Measurements from ENCODE around the gene OSBPL8.
"Not testable (repeated sequence)": the region's sequence is repeated elsewhere in the genome, so short reads cannot be mapped to it uniquely, and the experiment has no call there.

Gene OSBPL8

DNA sequence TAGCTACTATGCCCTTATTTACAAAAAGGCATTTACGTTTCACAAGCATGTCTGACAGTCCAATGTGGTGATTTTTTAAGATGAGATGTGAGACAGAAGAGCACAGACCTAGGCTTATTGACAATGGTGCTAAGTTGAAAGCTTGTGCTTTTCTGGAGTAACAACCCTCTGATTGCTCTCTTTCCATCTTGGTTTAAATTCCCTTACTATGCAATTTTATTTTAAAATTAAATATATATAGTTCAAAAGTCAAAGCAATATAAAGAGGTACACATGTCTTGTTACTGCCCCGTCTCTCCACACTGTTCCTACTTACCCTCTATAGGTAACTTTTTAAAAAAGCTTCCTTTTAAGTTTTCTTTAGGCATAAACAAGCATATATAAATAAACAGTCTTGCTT is 172.0 kb downstream of the OSBPL8 start:
- Histone ChIP-seq H3K9ac (ENCODE audit: insufficient read length, low read depth) (no peak overlapping the region), H3K9me3 (ENCODE audit: insufficient read depth, low read length) (no peaks in the 10 kb centered on the region), H3K27me3 (ENCODE audit: insufficient read depth, insufficient read length) (no peaks in the 10 kb centered on the region), H3K4me1 (ENCODE audit: insufficient read depth, insufficient read length) (no peaks in the 10 kb centered on the region), H3K36me3 (ENCODE audit: insufficient read depth, insufficient read length, low read length) (peaks cover 31% of the 10 kb centered on the region), H3K4me3 (ENCODE audit: insufficient read length, low read depth) (no peak overlapping the region)
- TF ChIP-seq SUZ12 (IDR thresholded peaks at IDR 0.05; ENCODE audit: extremely low read depth, insufficient read depth, insufficient read length) = no peak
- no peak for TF ChIP-seq ZNF274 (IDR thresholded peaks at IDR 0.05; ENCODE audit: low read depth, low read length)
- TF ChIP-seq YY1 (IDR thresholded peaks at IDR 0.05; ENCODE audit: insufficient read depth, insufficient read length) = no peak
- DNase-seq (ENCODE audit: low read depth, low spot score) = no peak

DNA sequence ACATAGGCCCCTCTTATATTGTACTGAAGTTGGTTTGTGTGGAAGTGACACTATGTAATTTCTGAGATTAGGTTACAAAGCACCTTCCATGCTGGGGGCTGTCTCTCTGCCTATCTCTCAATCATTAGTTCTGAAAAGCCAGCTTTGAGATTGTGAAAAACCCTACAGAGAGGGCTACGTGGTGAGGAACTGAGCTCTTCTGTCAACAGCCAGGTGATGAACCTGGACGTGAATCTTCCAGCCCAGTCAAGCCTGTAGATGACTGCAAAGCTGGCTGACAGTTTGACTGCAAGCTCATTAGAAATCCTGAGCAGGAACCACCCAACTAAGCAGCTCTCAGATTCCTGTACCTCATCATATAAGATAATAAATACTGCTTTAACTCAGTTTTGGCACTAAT is 175.0 kb downstream of the OSBPL8 start:
- no peak for DNase-seq (ENCODE audit: low read depth, low spot score)
- TF ChIP-seq SUZ12 (IDR thresholded peaks at IDR 0.05; ENCODE audit: extremely low read depth, insufficient read depth, insufficient read length) (no peak), YY1 (IDR thresholded peaks at IDR 0.05; ENCODE audit: insufficient read depth, insufficient read length) (no peak), ZNF274 (IDR thresholded peaks at IDR 0.05; ENCODE audit: low read depth, low read length) (no peak)
- Histone ChIP-seq H3K9ac (ENCODE audit: insufficient read length, low read depth) (no peak overlapping the region), H3K4me1 (ENCODE audit: insufficient read depth, insufficient read length) (no peaks in the 10 kb centered on the region), H3K9me3 (ENCODE audit: insufficient read depth, low read length) (no peaks in the 10 kb centered on the region), H3K4me3 (ENCODE audit: insufficient read length, low read depth) (no peak overlapping the region), H3K27me3 (ENCODE audit: insufficient read depth, insufficient read length) (no peaks in the 10 kb centered on the region), H3K36me3 (ENCODE audit: insufficient read depth, insufficient read length, low read length) (peaks cover 27% of the 10 kb centered on the region)

DNA sequence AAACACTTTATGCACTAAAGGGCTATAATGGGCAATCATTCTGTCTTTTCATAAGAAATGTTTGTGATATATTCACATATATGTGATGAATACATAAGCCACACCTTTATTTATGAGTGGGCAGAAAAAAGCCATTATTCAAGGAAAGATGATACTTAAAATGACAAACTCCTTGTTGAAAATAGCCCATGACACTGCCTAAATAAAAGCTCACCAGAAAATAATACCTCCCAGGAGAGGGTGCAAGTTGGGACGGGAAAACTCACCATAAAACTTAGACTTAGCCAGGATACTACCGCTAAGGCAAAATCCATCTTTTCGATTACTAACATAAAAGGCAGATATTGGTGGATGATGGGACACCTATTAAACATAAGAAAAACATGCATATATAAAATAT is 175.6 kb downstream of the OSBPL8 start:
- Histone ChIP-seq H3K36me3 (ENCODE audit: insufficient read depth, insufficient read length, low read length) (peaks cover 25% of the 10 kb centered on the region), H3K4me1 (ENCODE audit: insufficient read depth, insufficient read length) (no peaks in the 10 kb centered on the region), H3K9ac (ENCODE audit: insufficient read length, low read depth) (no peak overlapping the region), H3K9me3 (ENCODE audit: insufficient read depth, low read length) (no peaks in the 10 kb centered on the region), H3K27me3 (ENCODE audit: insufficient read depth, insufficient read length) (no peaks in the 10 kb centered on the region), H3K4me3 (ENCODE audit: insufficient read length, low read depth) (no peak overlapping the region)
- TF ChIP-seq YY1 (IDR thresholded peaks at IDR 0.05; ENCODE audit: insufficient read depth, insufficient read length) (no peak), ZNF274 (IDR thresholded peaks at IDR 0.05; ENCODE audit: low read depth, low read length) (no peak), SUZ12 (IDR thresholded peaks at IDR 0.05; ENCODE audit: extremely low read depth, insufficient read depth, insufficient read length) (no peak)
- no peak for DNase-seq (ENCODE audit: low read depth, low spot score)

DNA sequence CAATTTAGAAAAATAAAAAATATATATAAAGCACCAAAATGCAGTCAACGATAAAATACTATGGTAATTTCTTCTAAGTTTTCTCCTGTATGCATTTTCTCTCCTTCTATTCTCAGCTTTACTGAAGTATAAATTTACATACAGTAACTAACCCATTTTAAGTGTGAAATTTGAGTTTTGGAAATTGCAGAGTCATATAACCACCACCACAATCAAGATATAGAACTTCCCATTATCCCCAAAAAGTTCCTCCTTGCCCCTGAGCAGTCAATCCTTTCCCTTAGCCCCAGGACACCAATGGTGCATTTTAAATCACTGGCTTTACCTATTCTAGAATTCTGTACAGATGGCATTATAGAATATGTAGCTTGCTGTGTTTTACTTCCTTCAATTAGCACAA is 180.3 kb downstream of the OSBPL8 start:
- Histone ChIP-seq H3K9ac (ENCODE audit: insufficient read length, low read depth) (no peak overlapping the region), H3K27me3 (ENCODE audit: insufficient read depth, insufficient read length) (no peaks in the 10 kb centered on the region), H3K4me3 (ENCODE audit: insufficient read length, low read depth) (no peak overlapping the region), H3K4me1 (ENCODE audit: insufficient read depth, insufficient read length) (no peaks in the 10 kb centered on the region), H3K36me3 (ENCODE audit: insufficient read depth, insufficient read length, low read length) (peaks cover 36% of the 10 kb centered on the region), H3K9me3 (ENCODE audit: insufficient read depth, low read length) (no peaks in the 10 kb centered on the region)
- DNase-seq (ENCODE audit: low read depth, low spot score) = no peak
- TF ChIP-seq ZNF274 (IDR thresholded peaks at IDR 0.05; ENCODE audit: low read depth, low read length) (no peak), YY1 (IDR thresholded peaks at IDR 0.05; ENCODE audit: insufficient read depth, insufficient read length) (no peak), SUZ12 (IDR thresholded peaks at IDR 0.05; ENCODE audit: extremely low read depth, insufficient read depth, insufficient read length) (no peak)

DNA sequence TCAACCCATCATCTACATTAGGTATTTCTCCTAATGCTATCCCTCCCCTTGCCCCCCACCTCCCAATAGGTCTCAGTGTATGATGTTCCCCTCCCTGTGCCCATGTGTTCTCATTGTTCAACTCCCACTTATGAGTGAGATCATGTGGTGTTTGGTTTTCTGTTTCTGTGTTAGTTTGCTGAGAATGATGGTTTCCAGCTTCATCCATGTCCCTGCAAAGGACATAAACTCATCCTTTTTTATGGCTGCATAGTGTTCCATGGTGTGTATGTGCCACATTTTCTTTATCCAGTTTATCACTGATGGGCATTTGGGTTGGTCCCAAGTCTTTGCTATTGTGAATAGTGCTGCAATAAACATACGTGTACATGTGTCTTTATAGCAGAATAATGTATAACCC is 182.7 kb downstream of the OSBPL8 start:
- H3K9ac ChIP-seq (ENCODE audit: insufficient read length, low read depth); DNase-seq (ENCODE audit: low read depth, low spot score); H3K27me3 ChIP-seq (ENCODE audit: insufficient read depth, insufficient read length); H3K4me1 ChIP-seq (ENCODE audit: insufficient read depth, insufficient read length); H3K9me3 ChIP-seq (ENCODE audit: insufficient read depth, low read length); H3K4me3 ChIP-seq (ENCODE audit: insufficient read length, low read depth): not testable (repeated sequence)
- H3K36me3 ChIP-seq (ENCODE audit: insufficient read depth, insufficient read length, low read length) = peaks cover 38% of the 10 kb centered on the region

DNA sequence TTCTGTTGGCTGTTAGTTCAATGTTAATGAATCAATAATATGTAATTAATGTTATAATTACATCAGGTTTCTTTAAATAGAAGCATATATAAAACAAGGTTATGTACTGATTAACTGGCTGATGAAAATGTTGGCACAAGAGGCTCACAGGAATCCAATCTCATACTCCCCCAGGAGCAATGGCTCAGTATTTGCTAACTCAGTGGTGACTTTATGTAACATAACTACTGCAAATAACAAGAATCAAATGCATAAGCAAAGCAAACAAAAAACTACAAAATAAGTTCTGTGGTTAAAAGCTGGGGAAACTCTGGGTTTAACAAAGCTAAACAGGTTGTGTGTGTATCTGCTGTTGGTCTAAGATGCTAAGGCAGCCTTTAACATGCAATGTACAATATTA is 183.6 kb downstream of the OSBPL8 start:
- Histone ChIP-seq H3K4me1 (ENCODE audit: insufficient read depth, insufficient read length) (no peaks in the 10 kb centered on the region), H3K36me3 (ENCODE audit: insufficient read depth, insufficient read length, low read length) (peaks cover 38% of the 10 kb centered on the region), H3K27me3 (ENCODE audit: insufficient read depth, insufficient read length) (no peaks in the 10 kb centered on the region)

DNA sequence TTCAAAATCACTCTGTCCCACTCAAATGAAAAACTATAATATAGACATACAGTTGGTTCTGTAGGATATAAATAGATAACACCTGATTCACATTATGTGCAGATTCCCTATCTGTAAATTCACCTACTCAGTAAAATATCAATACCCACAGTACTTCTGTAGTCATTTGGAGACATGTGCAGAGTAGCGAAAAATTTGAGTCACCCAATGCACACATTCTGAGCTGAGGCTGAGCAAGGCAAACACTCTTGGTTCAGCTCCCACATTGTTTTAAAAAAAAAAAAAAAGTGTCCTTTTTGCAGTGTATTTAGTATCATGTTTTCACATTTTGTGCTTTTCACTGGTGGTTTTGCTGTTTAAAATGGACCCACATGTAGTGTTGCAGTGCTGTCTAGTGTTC is 184.1 kb downstream of the OSBPL8 start:
- TF ChIP-seq YY1 (IDR thresholded peaks at IDR 0.05; ENCODE audit: insufficient read depth, insufficient read length) = no peak
- TF ChIP-seq SUZ12 (IDR thresholded peaks at IDR 0.05; ENCODE audit: extremely low read depth, insufficient read depth, insufficient read length) = no peak
- TF ChIP-seq ZNF274 (IDR thresholded peaks at IDR 0.05; ENCODE audit: low read depth, low read length) = no peak
- no peaks in the 10 kb centered on the region for H3K9me3 ChIP-seq (ENCODE audit: insufficient read depth, low read length)
- no peaks in the 10 kb centered on the region for H3K27me3 ChIP-seq (ENCODE audit: insufficient read depth, insufficient read length)
- DNase-seq (ENCODE audit: low read depth, low spot score) = no peak
- H3K4me1 ChIP-seq (ENCODE audit: insufficient read depth, insufficient read length) = no peaks in the 10 kb centered on the region
- no peak overlapping the region for H3K4me3 ChIP-seq (ENCODE audit: insufficient read length, low read depth)
- H3K36me3 ChIP-seq (ENCODE audit: insufficient read depth, insufficient read length, low read length) = peaks cover 38% of the 10 kb centered on the region
- no peak overlapping the region for H3K9ac ChIP-seq (ENCODE audit: insufficient read length, low read depth)

More for the DNA sequence above, 183.6 kb downstream of the OSBPL8 start:
- Histone ChIP-seq H3K9me3 (ENCODE audit: insufficient read depth, low read length) (no peaks in the 10 kb centered on the region), H3K9ac (ENCODE audit: insufficient read length, low read depth) (no peak overlapping the region), H3K4me3 (ENCODE audit: insufficient read length, low read depth) (no peak overlapping the region)
- DNase-seq (ENCODE audit: low read depth, low spot score) = no peak
- no peak for TF ChIP-seq YY1 (IDR thresholded peaks at IDR 0.05; ENCODE audit: insufficient read depth, insufficient read length)
- no peak for TF ChIP-seq ZNF274 (IDR thresholded peaks at IDR 0.05; ENCODE audit: low read depth, low read length)
- no peak for TF ChIP-seq SUZ12 (IDR thresholded peaks at IDR 0.05; ENCODE audit: extremely low read depth, insufficient read depth, insufficient read length)
